ENCODE data around the gene MS4A4A. TPM values are rescaled to one million over a fixed set of nuclear protein-coding genes. Genes with fewer than 3 reads are reported as not detected.
"Not testable (repeated sequence)": the region's sequence is repeated elsewhere in the genome, so short reads cannot be mapped to it uniquely, and the experiment has no call there.

Gene MS4A4A
- total RNA-seq, 2 donors from 2014 or later: 1.3 to 16.3 TPM

- no peak for ATAC-seq
- TF ChIP-seq POLR2A (IDR thresholded peaks at IDR 0.05) (no peak), CTCF (IDR thresholded peaks at IDR 0.05) (no peak)
These were observed 1.0 kb downstream of the MS4A4A start for GRCh38 chr11:60281485-60281884.

GRCh38 chr11:60282286-60282685 lies 1.8 kb downstream of the MS4A4A start:
- Histone ChIP-seq H3K27ac (peak overlapping the region in 1 of 4 donors; percentile 31), H3K27me3 (no peaks in the 10 kb centered on the region), H3K9me3 (no peaks in the 10 kb centered on the region), H3K36me3 (replicated peaks in 1 of 2; ENCODE audit: insufficient read depth in 1 of 2, low read depth in 2 of 2) (no peaks in the 10 kb centered on the region), H3K4me3 (no peak overlapping the region), H3K4me1 (no peaks in the 10 kb centered on the region)
- intact Hi-C loops (cut with DNase I): no loop called here
- no peak for DNase-seq
- no peak for ATAC-seq
- TF ChIP-seq CTCF (IDR thresholded peaks at IDR 0.05) (no peak), POLR2A (IDR thresholded peaks at IDR 0.05) (no peak)
- 76 to 77% methylated on average over 2 of the region's 2 CpGs for WGBS, 2 donors

More at GRCh38 chr11:60281485-60281884, 1.0 kb downstream of the MS4A4A start:
- no peaks in the 10 kb centered on the region for H3K4me1 ChIP-seq
- no peaks in the 10 kb centered on the region for H3K27me3 ChIP-seq
- intact Hi-C loops (cut with DNase I): no loop called here
- WGBS, 2 donors: 36 to 43% methylated on average over 2 of the region's 2 CpGs
- peak overlapping the region in 1 of 4 donors; percentile 58 for H3K27ac ChIP-seq
- no peak for DNase-seq
- no peaks in the 10 kb centered on the region for H3K9me3 ChIP-seq
- no peaks in the 10 kb centered on the region for H3K36me3 ChIP-seq (replicated peaks in 1 of 2; ENCODE audit: insufficient read depth in 1 of 2, low read depth in 2 of 2)
- no peak overlapping the region for H3K4me3 ChIP-seq

- intact Hi-C loops (cut with DNase I); DNase-seq; H3K36me3 ChIP-seq (replicated peaks in 1 of 2; ENCODE audit: insufficient read depth in 1 of 2, low read depth in 2 of 2); H3K27ac ChIP-seq; H3K9me3 ChIP-seq; H3K4me3 ChIP-seq; H3K4me1 ChIP-seq; ATAC-seq; H3K27me3 ChIP-seq: not testable (repeated sequence)
- 52 to 71% methylated on average over 7 of the region's 7 CpGs for WGBS, 2 donors
These were observed 5.1 kb downstream of the MS4A4A start for GRCh38 chr11:60285411-60286126.

GRCh38 chr11:60288531-60288930 lies 8.1 kb downstream of the MS4A4A start:
- Histone ChIP-seq H3K9me3 (no peaks in the 10 kb centered on the region), H3K27me3 (no peaks in the 10 kb centered on the region), H3K4me3 (no peak overlapping the region), H3K36me3 (replicated peaks in 1 of 2; ENCODE audit: insufficient read depth in 1 of 2, low read depth in 2 of 2) (no peaks in the 10 kb centered on the region), H3K27ac (no peak overlapping the region), H3K4me1 (no peaks in the 10 kb centered on the region)
- no peak for TF ChIP-seq CTCF (IDR thresholded peaks at IDR 0.05)
- TF ChIP-seq POLR2A (IDR thresholded peaks at IDR 0.05): no peak
- DNase-seq (no peak), ATAC-seq (no peak)
- intact Hi-C loops (cut with DNase I): no loop called here
- WGBS, 2 donors: 88% methylated on average over 1 of the region's 1 CpG

- Histone ChIP-seq H3K9me3 (no peaks in the 10 kb centered on the region), H3K27ac (no peak overlapping the region), H3K27me3 (no peaks in the 10 kb centered on the region), H3K4me3 (no peak overlapping the region), H3K36me3 (replicated peaks in 1 of 2; ENCODE audit: insufficient read depth in 1 of 2, low read depth in 2 of 2) (no peaks in the 10 kb centered on the region), H3K4me1 (no peaks in the 10 kb centered on the region)
- intact Hi-C loops (cut with DNase I): no loop called here
- TF ChIP-seq POLR2A (IDR thresholded peaks at IDR 0.05): no peak
- no peak for TF ChIP-seq CTCF (IDR thresholded peaks at IDR 0.05)
- ATAC-seq: no peak
- WGBS, 2 donors: 56 to 81% methylated on average over 2 of the region's 2 CpGs
- no peak for DNase-seq
These were observed 11.7 kb downstream of the MS4A4A start for GRCh38 chr11:60292145-60292544.

Data from body of pancreas (tissue), 4 donors.